ENCODE measurements around the gene TCF19.

The TCF19 gene

GRCh38 chr6:31143148-31143547 lies 15.2 kb upstream of the TCF19 start:
- no peak for TF ChIP-seq FOXP2 (optimal IDR thresholded peaks at IDR 0.05; ENCODE audit: borderline replicate concordance, extremely low read depth, extremely low read length, insufficient read depth)
- no peak for TF ChIP-seq POLR2AphosphoS5 (IDR thresholded peaks at IDR 0.05; ENCODE audit: low read depth, low read length)
- TF ChIP-seq SIN3A (IDR thresholded peaks at IDR 0.05; ENCODE audit: borderline replicate concordance, insufficient read depth, low read length) = no peak
- no peak for TF ChIP-seq REST (IDR thresholded peaks at IDR 0.05; ENCODE audit: insufficient read depth in 1 of 2, low read depth in 2 of 2, low read length in 2 of 2)
- no peak for TF ChIP-seq TAF1 (IDR thresholded peaks at IDR 0.05; ENCODE audit: borderline replicate concordance, insufficient read depth, low read length)

- TF ChIP-seq TAF1 (IDR thresholded peaks at IDR 0.05; ENCODE audit: borderline replicate concordance, insufficient read depth, low read length) (no peak), SIN3A (IDR thresholded peaks at IDR 0.05; ENCODE audit: borderline replicate concordance, insufficient read depth, low read length) (no peak), REST (IDR thresholded peaks at IDR 0.05; ENCODE audit: insufficient read depth in 1 of 2, low read depth in 2 of 2, low read length in 2 of 2) (no peak), FOXP2 (optimal IDR thresholded peaks at IDR 0.05; ENCODE audit: borderline replicate concordance, extremely low read depth, extremely low read length, insufficient read depth) (no peak), POLR2AphosphoS5 (IDR thresholded peaks at IDR 0.05; ENCODE audit: low read depth, low read length) (no peak)
These were observed 14.0 kb upstream of the TCF19 start for GRCh38 chr6:31144296-31144969.

- TF ChIP-seq FOXP2 (optimal IDR thresholded peaks at IDR 0.05; ENCODE audit: borderline replicate concordance, extremely low read depth, extremely low read length, insufficient read depth) = no peak
- TF ChIP-seq REST (IDR thresholded peaks at IDR 0.05; ENCODE audit: insufficient read depth in 1 of 2, low read depth in 2 of 2, low read length in 2 of 2) = no peak
- no peak for TF ChIP-seq SIN3A (IDR thresholded peaks at IDR 0.05; ENCODE audit: borderline replicate concordance, insufficient read depth, low read length)
- TF ChIP-seq TAF1 (IDR thresholded peaks at IDR 0.05; ENCODE audit: borderline replicate concordance, insufficient read depth, low read length) = no peak
- TF ChIP-seq POLR2AphosphoS5 (IDR thresholded peaks at IDR 0.05; ENCODE audit: low read depth, low read length) = no peak
These were observed 13.4 kb upstream of the TCF19 start for GRCh38 chr6:31144970-31145340.

- TF ChIP-seq SIN3A (IDR thresholded peaks at IDR 0.05; ENCODE audit: borderline replicate concordance, insufficient read depth, low read length) (no peak), FOXP2 (optimal IDR thresholded peaks at IDR 0.05; ENCODE audit: borderline replicate concordance, extremely low read depth, extremely low read length, insufficient read depth) (no peak), POLR2AphosphoS5 (IDR thresholded peaks at IDR 0.05; ENCODE audit: low read depth, low read length) (no peak), TAF1 (IDR thresholded peaks at IDR 0.05; ENCODE audit: borderline replicate concordance, insufficient read depth, low read length) (no peak), REST (IDR thresholded peaks at IDR 0.05; ENCODE audit: insufficient read depth in 1 of 2, low read depth in 2 of 2, low read length in 2 of 2) (no peak)
These were observed 13.0 kb upstream of the TCF19 start for GRCh38 chr6:31145386-31145785.
